ENCODE measurements around the gene ZNF423.

The ZNF423 gene

DNA sequence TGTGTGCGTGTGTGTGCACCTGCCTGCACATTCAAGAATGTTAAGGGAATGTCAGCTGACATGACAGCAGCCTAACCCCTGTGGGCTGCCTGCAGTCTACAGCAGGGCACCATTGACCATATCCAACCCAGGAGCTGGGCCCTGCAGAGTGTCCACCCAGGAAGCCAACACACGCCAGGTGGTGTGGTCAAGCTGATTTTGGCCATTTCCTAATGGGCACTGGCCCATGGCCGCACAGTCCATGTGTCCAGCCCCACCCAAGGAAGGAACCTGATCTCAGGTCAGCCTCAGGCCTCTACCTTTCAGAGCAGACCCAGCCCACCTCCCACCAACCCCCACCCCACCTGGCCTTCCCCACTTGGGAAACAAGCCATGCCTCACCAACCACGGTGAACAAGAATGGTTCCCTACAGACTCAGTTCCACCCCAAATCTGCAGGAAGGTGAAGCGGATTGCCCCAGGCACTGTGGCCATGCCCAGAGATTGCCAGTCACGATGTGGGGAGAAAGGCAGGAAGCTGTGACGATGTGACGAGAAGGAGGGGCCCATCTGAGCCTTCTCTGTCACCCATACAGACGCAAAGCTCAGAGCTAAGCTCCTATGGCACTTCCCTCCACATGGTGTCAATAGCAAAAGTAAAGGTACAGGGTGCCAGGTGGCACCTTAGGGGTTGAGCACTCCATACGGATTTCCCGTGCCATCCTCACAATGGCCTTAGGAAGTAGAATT is 77.5 kb downstream of the ZNF423 start:
- no peak for DNase-seq

DNA sequence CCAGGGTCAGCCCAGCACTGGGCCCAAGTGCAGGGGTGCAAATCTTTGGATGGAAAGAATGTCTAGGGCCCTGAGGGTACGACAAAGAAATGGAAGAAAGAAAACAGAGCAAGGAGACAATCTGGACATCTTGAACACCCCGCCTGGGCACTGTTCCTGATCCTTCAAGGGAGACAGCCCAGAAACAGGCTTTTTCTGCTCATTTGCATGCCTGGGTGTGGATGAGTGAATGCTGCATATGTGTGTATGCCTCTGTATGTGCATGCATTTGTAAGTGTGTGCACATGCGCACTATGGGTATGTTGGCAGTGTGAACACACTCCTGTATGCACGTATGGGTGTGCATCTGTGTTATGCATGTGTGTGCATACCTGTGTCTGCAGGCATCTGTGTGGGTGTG is 79.2 kb downstream of the ZNF423 start:
- DNase-seq: no peak

DNA sequence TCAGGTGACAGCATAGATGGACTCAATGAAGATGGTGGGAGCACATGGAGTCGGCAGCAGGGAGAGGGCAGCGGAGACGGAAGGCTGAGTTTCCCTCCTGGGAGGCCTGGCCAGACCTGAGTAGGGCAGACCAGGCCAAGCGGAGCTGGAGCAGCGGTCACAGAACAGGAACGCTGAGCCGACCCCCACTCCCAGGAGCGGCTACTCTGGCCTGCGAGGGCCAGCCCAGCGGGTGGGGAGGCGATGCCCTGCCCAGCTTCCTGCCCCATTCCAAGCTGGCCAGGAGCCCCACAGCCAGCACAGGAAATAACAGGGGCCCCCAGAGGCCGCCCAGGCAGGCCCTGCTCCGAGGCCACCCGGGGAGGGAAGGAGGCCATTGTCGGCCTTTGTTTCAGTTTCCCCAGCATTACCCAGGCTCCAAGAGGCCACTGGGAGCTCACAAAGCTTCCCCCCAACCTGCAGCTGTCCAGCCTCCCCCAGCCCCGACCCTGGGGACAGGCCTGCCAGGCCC is 79.8 kb downstream of the ZNF423 start:
- DNase-seq: no peak

DNA sequence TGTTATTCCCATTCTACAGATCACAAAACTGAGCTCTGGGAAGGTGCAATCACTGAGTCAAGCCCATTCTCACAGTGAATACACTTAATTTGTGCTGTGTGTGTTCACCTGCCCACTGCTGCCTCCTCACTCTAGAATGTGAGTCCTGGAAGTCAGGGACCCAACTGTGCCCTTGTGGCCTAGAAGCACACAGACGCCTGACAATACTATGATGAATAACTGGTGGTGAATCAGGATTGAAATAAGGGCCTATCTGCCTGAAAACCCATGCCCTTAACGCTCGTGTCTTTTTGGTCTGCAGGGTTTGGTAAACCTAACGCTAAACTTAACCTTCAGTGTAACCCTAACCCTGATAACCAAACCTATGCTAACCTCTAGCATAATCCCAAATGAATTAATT is 80.3 kb downstream of the ZNF423 start:
- no peak for DNase-seq

DNA sequence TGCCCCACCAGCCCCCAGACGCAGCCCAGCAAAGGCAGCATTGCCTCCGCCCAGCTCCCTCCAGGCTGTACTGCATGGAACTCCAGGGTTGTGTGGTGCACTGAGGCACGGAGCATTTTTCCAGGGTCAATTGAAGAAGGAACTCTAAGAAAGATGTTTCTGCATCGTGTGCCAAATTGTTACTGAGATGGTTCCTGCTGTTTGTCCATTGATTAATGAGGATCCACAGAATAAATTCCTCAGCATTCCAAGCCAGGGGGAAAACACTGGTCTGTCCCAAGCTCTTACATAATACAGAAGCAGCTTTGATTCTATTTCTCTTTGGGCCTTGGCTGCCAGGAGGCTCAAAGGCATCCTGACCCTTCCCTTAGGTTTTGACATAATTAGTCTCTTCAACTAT is 80.9 kb downstream of the ZNF423 start:
- no peak for DNase-seq

DNA sequence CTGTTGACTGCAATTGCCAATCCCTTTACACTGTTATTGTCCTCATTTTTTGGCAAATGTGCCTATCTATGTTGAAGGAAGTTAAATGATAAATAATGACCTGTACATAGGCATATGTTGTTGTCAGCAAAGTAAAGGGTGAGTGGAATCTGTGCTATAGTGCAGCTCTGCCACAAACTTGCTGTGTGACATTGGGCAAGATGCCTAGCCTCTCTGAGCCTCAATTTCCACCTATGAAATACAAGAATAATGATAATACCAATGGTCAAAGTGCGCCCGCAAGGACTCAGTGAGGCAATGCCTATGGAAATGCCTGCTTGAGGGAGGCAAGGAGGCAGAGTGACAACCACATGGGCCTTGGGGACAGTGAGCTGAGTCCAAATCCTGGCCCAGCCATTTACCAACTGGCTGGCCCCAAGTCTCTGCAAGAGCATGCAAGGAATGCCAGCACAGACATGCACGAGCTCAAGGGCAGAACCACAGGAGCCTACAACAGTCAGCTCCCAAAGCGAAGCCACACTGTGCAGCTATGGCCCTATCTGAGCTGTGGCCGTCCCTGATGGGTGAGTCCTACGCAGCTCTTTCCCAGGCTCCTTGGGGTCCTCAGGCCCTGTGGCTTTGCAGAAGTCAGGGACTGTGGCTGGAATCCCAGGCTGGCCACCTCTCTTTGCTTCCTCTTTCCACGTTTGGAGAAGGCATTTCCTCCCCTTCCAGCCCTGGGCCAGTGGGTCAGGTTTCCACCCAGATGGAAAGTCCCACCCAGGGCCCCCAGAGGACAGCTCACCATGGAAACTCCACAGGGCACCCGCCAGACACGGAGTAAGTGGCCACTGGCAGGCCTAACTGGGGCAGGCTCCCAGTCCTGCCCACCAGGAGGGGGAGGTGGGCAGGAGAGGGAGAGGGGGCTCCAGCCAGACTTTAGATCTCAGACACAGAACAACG is 82.1 kb downstream of the ZNF423 start:
- DNase-seq: no peak

DNA sequence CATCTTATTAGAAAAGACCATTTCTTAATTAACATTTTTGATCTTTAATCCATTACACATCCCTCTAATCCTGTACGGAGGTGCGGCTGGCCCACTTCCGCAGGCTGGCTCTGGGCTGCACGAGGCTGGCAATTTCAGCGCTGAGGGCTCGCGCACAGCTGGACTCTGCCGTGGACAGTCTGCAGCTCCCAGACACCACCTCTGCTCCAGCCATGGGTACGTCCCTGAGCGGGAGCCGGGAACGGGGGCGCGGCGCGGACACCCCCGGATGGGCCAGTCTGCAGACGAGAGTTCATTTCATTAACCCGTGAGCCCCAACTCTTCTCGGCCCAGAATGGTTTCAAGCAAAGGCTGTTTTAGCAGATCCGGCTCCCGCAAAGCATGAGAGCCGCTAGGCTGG is 87.9 kb downstream of the ZNF423 start:
- no peak for DNase-seq

DNA sequence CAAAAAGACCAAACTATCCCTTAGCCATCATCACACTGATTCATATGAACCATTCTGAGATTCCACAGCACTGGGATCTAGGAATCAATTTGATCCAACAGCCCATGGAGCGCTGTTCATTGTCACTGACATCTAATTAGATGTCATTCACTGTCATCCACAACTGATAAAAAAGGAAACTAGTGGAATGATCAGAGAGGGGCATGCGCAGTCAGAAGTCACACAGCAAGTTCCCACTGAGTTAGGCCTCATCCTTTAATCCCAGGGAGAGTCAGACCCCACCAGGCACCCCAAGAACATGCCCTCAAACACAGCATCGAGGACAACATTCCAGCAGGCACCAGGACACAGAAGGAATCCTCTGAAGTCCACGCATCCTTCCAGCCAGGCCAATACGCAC is 88.5 kb downstream of the ZNF423 start:
- DNase-seq: no peak

DNA sequence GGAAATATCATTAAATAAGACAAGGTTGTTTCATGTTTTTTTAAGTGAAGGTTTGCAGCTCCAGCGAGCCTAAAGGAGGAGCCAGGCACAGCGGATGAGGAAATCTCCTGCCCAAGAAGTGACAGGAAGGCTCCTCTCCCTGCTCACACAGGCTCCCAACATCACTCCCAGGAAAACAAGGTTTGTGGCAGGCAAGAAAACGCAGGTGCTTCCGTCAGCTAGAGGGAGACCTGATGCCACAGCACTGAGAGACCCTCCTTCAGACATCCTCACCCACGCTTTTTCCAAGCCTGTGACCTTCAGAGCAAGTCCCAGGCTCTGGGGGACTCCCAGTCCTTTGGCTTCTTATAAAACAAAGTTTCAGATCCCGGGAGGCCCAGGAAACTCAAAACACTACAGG is 89.7 kb downstream of the ZNF423 start:
- DNase-seq: no peak

DNA sequence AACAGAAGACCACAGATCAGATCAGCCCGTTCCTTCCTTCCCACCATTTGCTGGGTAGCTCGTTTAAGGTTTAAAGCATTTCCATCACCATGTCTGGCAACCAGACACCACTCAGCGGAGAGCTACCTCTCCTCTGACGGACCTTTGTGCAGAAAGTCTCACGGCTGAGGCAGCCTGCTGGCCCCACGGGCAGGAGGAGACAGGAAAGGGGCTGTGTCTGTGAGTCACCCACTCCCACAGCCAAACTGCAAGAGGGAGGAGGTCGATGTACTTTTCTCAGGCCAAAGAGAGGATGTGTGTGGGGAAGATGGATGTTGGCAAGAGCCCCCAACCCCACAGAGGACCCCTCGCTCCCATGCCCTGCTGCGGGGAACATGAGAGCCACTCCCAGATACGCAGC is 92.1 kb downstream of the ZNF423 start:
- DNase-seq: no peak

DNA sequence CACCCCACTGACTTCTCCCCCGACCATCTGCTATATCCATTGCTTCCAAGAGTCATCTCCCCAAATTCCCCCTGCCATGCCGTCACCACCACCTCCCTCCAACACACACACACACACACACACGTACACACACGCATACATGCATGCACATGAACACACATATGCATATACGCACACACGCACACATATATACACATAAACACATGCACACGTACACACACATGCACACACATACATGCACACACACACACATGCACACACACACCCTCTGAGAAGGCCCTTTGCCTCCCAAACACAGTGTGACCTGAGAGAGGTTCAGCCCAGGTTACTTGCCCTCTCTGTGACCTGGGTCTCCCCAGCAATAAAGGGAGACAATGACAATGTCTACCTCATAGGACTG is 95.1 kb downstream of the ZNF423 start:
- DNase-seq: no peak

DNA sequence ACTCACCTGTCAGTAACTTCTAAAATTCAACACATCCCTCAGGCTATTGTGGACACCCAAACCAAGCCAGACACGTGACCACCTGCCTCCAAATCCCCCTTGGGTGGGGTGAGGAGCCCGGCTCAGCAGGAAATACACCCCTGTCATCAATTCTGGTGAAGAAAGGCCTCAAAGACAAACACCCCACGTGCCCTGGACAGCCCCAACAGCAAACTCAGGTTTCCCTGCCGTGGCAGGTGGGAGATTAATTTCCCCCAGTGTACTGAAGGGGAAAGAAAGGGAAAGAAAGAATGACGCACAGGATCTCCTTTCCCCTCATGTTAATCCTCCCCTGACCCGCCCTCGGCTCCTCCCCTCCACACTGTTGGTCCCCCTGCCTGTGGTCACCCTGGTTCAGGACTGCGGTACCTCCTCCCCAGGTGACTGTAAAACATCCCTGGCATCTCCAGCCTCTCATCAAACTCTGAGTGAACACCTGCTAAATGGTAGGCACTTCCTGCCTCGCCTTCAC is 98.3 kb downstream of the ZNF423 start:
- DNase-seq: no peak

DNA sequence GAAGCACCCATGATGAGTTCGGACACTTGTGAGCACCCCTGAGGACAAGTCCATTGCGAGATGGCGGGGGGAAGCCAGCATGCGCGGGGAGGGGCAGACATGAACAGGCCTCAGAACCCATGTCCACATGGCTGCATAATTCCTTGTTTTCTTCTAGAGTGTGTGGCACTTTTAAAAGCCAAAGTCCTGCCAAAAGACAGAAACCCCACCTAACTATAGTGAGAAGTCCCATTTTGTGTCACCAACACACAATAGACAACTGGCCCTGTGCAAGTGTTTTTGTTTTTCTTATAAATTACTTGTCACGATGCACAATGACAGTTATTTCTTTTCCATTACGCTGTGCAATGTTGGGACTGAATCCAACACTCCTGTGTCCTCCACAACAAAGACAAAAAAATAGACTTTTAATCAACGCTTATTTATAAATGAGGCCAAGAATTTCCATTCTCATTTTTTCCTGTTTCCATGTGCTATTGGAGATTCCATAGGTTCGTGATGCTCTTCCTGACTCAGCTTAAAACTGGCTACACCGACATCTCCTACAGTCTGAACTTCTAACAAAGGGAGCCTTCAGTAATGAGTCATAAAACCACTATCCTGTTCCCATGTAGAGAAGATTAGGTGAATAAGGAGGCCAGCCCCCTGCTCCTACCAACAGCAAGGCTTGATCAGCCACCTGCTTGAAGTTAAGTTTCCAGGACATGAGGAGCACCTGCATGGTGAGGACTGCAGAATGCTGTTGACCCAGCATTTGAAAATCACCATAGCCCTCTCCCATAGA is 98.9 kb downstream of the ZNF423 start:
- DNase-seq: no peak

DNA sequence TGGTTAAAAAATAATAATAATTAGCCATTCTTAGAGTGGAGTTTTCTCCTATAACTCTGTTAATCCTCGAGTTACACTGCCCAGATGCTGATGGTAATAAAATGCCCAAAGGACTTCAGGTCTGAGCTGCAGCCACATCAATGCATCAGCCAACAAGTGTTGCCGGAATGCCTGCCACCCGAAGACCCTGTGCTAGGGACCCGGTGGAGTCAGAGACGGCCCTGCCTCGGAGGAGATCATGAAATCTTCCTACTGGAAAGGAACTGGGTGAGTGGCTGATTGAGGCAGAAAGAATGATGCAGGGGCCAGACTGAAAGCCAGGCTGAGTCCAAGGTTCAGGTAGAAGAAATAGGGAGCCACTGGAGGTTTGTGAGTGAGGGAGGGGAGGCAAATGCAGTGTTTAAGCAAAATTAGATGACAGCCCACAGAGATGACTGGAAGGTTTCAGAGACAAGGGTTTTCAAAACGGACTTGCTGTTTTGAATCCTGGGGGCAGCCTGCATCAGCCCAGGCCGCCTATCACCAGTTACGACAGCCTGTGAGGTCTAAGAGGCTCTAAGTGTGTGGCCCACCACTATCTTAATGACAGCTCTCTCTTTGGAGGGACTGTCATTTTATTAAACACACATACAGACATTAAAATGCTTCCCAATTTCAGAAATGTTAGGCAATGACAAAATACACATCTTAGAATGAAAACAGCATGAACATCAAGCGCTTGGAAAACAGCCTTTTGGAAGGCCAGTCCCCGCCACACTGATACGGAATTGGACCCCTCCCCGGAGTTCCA is 100.0 kb downstream of the ZNF423 start:
- DNase-seq: no peak

DNA sequence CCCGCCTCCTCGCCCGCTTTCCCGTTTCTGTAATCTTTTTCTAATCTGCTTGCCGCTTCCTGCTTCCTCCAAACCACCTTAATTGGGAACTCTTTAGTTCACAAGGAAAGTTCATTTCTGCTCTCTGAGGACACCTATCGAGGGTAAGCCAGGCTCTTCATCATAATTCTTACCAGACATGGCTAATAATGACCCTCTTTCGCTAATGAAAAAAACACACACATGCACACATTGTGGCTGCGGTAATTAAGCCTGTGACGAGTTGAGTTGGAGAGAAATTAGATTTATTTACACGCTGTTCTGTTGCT is 100.6 kb downstream of the ZNF423 start:
- no peak for DNase-seq

DNA sequence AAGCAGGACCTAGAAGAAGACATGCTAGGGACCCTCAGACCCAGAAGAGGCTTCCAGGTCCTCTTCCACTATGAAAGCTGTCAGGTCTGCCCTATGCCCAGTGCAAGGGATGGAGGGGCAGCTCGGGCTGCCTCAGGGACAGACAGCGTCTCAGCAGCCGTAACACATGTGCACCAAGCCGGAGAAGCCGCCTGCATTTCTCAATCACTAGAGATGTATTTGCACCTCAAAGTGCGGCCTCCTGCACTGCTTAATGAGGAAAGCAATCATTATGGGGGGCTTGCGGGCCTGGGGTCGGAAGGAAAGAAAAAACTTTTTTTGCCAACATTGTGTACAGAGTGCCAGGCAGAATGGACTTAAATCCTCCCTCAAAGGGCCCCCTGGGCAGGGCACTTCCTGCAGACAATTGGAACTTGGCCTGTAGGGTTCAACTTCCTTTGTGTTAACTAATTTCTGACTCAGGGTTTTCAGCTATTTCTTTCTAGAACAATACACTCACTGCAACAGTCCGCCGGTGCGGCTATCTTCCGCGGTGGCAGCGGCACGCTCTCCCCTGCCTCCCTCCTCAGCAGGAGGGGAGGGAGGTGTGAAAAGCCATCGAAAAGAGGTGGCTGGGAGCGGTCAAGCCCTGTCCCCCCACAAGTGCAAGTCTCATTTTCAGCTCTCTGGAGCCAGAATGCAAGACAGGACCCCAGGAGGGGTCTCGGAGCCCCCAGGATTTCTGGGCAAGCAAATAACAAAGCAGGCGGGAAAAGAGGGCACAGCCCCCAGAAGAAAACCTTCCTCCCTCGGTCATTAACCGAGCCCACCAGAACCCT is 101.2 kb downstream of the ZNF423 start:
- no peak for DNase-seq

DNA sequence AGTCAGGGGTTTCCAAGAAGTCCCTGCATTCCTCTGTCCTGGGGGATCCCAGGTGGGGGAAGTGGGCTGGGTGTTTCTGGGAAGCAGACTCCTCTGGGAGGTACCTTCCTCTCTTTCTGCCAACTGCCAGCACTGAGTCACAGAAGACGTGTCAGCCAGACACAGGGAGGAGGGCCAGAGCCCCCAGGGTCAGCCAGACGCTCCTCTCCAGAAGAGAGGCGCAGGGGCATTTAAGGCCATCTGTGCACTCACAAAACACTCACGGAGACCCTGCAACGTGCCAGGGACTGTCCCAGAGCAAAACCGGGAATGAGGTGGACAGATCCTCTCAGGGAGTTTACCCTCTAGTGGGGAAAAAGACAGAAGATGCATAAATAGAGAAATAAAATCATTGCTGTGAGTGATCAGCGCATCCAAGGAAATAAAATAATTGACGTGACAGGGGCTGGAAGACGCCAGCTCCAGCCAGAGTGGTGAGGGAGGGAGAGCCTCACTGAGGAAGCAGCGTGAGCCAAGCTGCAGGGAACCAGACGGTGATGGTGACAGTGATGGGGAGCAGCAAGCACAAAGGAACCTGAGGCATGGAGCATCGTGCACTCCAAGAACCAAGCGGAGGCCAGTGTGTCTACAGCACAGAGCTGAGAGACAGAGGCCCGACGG is 105.4 kb downstream of the ZNF423 start:
- DNase-seq: no peak

DNA sequence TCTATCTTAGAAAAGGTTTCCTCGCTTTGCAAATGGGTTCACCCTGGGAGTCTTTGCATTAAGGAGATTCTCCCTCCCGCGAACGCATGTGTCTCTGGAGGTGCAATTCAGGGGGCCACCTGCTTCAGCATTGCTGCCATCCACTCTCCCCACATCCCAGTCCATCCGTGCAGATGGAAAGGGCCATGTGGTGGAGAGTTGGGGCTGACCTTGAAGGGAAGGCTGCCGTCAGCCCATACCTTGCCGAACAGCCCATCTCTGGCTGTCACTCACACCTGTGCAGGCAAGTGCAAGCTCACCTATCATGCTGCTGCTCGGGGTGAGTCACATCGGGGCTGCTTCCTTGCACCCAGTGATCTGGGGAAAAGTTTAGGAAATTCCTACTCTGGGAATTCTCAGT is 106.1 kb downstream of the ZNF423 start:
- no peak for DNase-seq

DNA sequence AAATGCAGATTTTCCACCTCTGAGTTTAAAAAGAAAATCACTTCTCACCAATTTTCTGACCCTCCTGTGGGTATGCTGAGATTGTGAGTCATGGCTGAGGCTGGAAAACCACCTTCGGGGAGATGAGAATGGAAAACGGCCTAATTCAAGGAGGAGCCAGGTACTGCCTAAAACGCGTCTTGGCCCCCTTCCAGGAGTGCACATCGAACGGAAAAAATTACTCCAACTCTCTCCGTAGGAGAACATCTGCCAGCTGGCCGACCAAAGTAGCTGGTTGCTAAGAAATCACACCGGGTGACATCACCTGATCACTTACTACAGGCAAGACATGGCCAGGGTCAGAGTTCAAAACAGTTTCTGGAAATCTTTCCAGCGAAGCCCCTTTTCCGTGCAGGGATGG is 107.6 kb downstream of the ZNF423 start:
- DNase-seq: no peak

DNA sequence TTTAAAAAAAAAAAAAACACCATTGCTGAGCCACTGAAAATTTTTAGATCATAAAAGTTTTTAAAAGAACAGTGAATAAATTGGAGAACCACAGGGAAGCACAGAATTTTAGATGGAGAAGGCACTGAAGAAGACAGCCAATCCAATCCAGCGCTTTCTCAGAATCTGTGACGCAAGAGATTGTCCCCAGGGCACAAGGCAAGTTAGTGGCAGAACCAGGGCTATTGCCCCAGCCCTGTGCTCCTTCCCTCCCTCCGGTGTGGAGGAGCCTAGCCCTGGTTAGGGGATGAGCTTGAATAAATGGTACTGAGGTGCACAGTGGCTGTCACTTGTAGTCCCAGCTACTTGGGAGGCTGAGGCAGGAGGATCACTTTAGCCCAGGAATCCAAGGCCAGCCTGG is 108.3 kb downstream of the ZNF423 start:
- DNase-seq: no peak

DNA sequence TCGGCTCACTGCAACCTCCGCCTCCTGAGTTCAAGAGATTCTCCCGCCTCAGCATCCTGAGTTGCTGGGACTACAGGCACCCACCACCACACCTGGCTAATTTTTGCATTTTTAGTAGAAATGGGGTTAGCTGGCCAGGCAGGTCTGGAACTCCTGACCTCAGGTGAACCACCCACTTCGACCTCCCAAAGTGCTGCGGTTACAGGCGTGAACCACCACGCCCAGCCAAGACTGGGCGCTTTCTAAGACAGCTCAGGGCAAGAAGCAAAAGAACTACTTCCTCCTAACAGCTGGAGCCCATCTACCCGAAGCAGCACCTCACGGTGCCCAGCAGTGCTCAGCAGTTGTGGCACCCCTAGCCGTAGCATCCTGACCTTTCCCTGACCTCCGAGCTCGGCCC is 109.4 kb downstream of the ZNF423 start:
- DNase-seq: no peak
